Left cardiac atrium (tissue), 4 donors: ENCODE measurements around the gene PLXNB2. TPM values are rescaled to one million over a fixed set of nuclear protein-coding genes. Genes with fewer than 3 reads are reported as not detected.

Experiments
- ATAC-seq, 2 donors: fragments of 200-7000 bp; cut with Tn5 transposase; one replicate each; pipeline ENCODE4 v1.9.1; 2020; ENCODE audit warnings: mild to moderate bottlenecking in 2 of 2, moderate library complexity in 2 of 2
- DNase-seq: peaks from one replicate; pipeline ENCODE4 v3.0.0-alpha.2; 2020
- intact Hi-C, 2 donors: fragments of 100-400 bp; cut with DNase I; formaldehyde crosslinking; loops; one replicate each; pipeline versions ENCODE4 v1.14.1 to v1.15.1; 2022 to 2023
- total RNA-seq, 2 donors: library from RNA; stranded (reverse); fragmentation: NEBNext Ultra II Directional; extraction: Animal tissue kit (Norgen Biotek cat#: 25700); gene quantifications; one replicate each; pipeline ENCODE4 v1.2.1, GENCODE V29; 2021
- donor health status: DM: no; HTN: yes; CAD: no.
- donor health status: DM: no; HTN: yes; CAD: no; lungs with severe emphysema.
- donor health status: DM: yes; HTN: yes; CAD: no.
- donor health status: Dilated cardiomyopathy.

The PLXNB2 gene
- total RNA-seq, 2 donors from 2014 or later, result 76.2 to 91.5 TPM

GRCh38 chr22:50227579-50228215 lies 79.7 kb downstream of the PLXNB2 start:
- ATAC-seq (no peak), DNase-seq (no peak)
- intact Hi-C loops, result no loop called here

- intact Hi-C loops, result no loop called here
- no peak for DNase-seq
- no peak for ATAC-seq
These were observed 80.6 kb downstream of the PLXNB2 start for GRCh38 chr22:50226875-50227165.

GRCh38 chr22:50226063-50226874 lies 81.2 kb downstream of the PLXNB2 start:
- DNase-seq, result no peak
- ATAC-seq, result no peak
- intact Hi-C loops, result no loop called here

- ATAC-seq (no peak), DNase-seq (no peak)
- intact Hi-C loops, result no loop called here
These were observed 82.1 kb downstream of the PLXNB2 start for GRCh38 chr22:50225200-50225969.

Other genes starting within 250 kb of the PLXNB2 start
- gene TTLL8, start 249.3 kb downstream of the PLXNB2 start, total RNA-seq, result not detected
- under 1 TPM; 0.29 to 0.41 TPM for gene MLC1, start 222.2 kb downstream of the PLXNB2 start, total RNA-seq
- gene MOV10L1, start 217.6 kb downstream of the PLXNB2 start, total RNA-seq, result 1 to 10 TPM in 1 of 2 donors, under 1 TPM in 1; 0.71 to 1.2 TPM
- 1 to 10 TPM in 1 of 2 donors, under 1 TPM in 1; 0.89 to 1.1 TPM for gene PANX2, start 136.9 kb downstream of the PLXNB2 start, total RNA-seq
- 10 to 100 TPM; 19.6 to 26.1 TPM for gene TRABD, start 121.7 kb downstream of the PLXNB2 start, total RNA-seq
- 10 to 100 TPM; 11.7 to 15.0 TPM for gene SELENOO, start 106.6 kb downstream of the PLXNB2 start, total RNA-seq
- 10 to 100 TPM; 20.4 to 22.0 TPM for gene TUBGCP6, start 62.6 kb downstream of the PLXNB2 start, total RNA-seq
- 10 to 100 TPM; 11.2 to 14.2 TPM for gene HDAC10, start 56.4 kb downstream of the PLXNB2 start, total RNA-seq
- 10 to 100 TPM; 13.2 to 14.7 TPM for gene MAPK12, start 46.0 kb downstream of the PLXNB2 start, total RNA-seq
- 10 to 100 TPM; 13.3 to 15.4 TPM for gene MAPK11, start 37.3 kb downstream of the PLXNB2 start, total RNA-seq
- gene DENND6B, start 19.4 kb upstream of the PLXNB2 start, total RNA-seq, result 1 to 10 TPM; 2.4 TPM
- 10 to 100 TPM; 40.6 to 46.2 TPM for gene PPP6R2, start 35.7 kb upstream of the PLXNB2 start, total RNA-seq
- gene SBF1, start 167.4 kb upstream of the PLXNB2 start, total RNA-seq, result 10 to 100 TPM; 44.9 to 54.4 TPM
- gene ADM2, start 173.9 kb upstream of the PLXNB2 start, total RNA-seq, result under 1 TPM; 0.15 to 0.52 TPM
- not detected for gene MIOX, start 179.2 kb upstream of the PLXNB2 start, total RNA-seq
- 10 to 100 TPM; 35.4 to 37.6 TPM for gene LMF2, start 200.1 kb upstream of the PLXNB2 start, total RNA-seq
- 10 to 100 TPM; 29.8 to 32.7 TPM for gene NCAPH2, start 200.6 kb upstream of the PLXNB2 start, total RNA-seq
- 1 to 10 TPM in 1 of 2 donors, not detected in 1; 1.3 TPM for gene SCO2, start 218.0 kb upstream of the PLXNB2 start, total RNA-seq
- 10 to 100 TPM; 27.9 to 67.1 TPM for gene TYMP, start 222.4 kb upstream of the PLXNB2 start, total RNA-seq
- under 1 TPM in 1 of 2 donors, not detected in 1; 0.15 TPM for gene KLHDC7B, start 238.3 kb upstream of the PLXNB2 start, total RNA-seq